Prostate gland (tissue), 2 donors: ENCODE results near the gene TMX2. TPM values are rescaled to one million over a fixed set of nuclear protein-coding genes. Genes with fewer than 3 reads are reported as not detected.

ENCODE experiments used
- DNase-seq: peaks from one replicate; pipeline ENCODE4 v3.0.0-alpha.2; 2019; ENCODE audit warnings: low spot score
- H3K27ac ChIP-seq, 2 donors: fragments of 200-600 bp; sonication (generic); 2 replicates each; pipeline ENCODE4 v1.5.1; 2017 to 2019
- H3K27me3 ChIP-seq: fragments of 200-600 bp; sonication (generic); replicated peaks from 2 replicates; pipeline ENCODE4 v1.5.1; 2019; ENCODE audit not compliant: insufficient read depth
- H3K36me3 ChIP-seq, 2 donors: fragments of 200-600 bp; sonication (generic); 1 replicate in 1 of 2; 2 replicates in 1 of 2; pipeline versions ENCODE4 v1.5.1 to v1.8.1; 2017 to 2019
- H3K4me1 ChIP-seq: fragments of 200-600 bp; sonication (generic); replicated peaks from 2 replicates; pipeline ENCODE4 v1.5.1; 2019
- H3K4me3 ChIP-seq, 2 donors: fragments of 200-600 bp; sonication (generic); 2 replicates each; pipeline ENCODE4 v1.5.1; 2017 to 2019
- H3K9me3 ChIP-seq: fragments of 200-600 bp; sonication (generic); 2 replicates; pipeline ENCODE4 v1.5.1; 2017
- POLR2A ChIP-seq: fragments of 450-650 bp; IDR thresholded peaks from one replicate; pipeline ENCODE4 v1.6.1; 2016; ENCODE audit warnings: antibody characterized with exemption, mild to moderate bottlenecking
- POLR2AphosphoS5 ChIP-seq: sonication (generic); formaldehyde crosslinking; IDR thresholded peaks from one replicate; pipeline ENCODE4 v1.6.1; 2017; ENCODE audit warnings: antibody characterized with exemption
- WGBS: methylation state at CpG from one replicate; pipeline ENCODE4 v1.1.5; 2018; 5-methylcytosine and 5-hydroxymethylcytosine counted together
- intact Hi-C: fragments of 100-400 bp; cut with DNase I; formaldehyde crosslinking; loops from one replicate; pipeline ENCODE4 v1.14.2; 2022
- small RNA-seq, 2 donors: library from RNA; depleted of rRNA; stranded (forward); fragments of <200 nt; gene quantifications; one replicate each; pipeline ENCODE3, GENCODE V24; 2016
- total RNA-seq, 2 donors: library from RNA; depleted of rRNA; stranded (reverse); fragments of >200 nt; gene quantifications; one replicate each; pipeline ENCODE4 v1.1.0, GENCODE V29; 2016
- TF ChIP-seq, protein P1 (sequence below), 4 experiments: fragments of 200-600 bp in 2 of 4; fragments of 450-650 bp in 2 of 4; sonication (generic) in 2 of 4; IDR thresholded peaks; 1 replicate in 3 of 4; 2 replicates in 1 of 4; pipeline ENCODE4 v1.5.1; 2016 to 2019; ENCODE audit warnings: antibody characterized with exemption in 4 of 4, mild to moderate bottlenecking in 2 of 4, moderate library complexity in 2 of 4

Gene TMX2
- total RNA-seq, 2 donors from 2014 or later = 80.8 to 84.4 TPM

DNA sequence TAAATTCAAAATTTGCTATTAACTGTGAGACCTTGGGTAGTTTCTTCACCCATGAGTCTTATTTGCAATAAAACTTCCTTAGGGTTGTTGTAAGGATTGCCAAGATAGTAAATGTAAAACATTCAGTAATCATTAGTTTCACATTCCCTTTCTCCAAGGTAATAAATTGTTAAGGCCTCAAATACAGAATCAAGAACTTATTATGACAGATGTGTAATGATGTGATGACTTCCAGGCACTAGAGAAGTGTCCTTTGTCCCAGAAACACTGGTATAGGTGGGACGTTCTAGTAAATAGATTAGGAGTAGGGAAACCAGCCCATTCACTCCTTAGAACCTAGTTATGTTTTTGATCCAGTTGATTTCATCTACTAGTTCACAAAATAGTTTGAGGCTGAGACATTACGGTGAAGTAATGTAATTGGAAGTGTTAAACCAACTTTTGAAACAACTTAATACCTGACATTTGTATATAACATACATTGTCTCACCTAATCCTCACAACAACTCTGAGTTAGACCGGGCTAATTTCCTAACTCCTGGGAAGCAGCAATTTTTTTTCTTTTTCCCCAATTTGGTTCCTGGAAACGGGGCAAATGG, 74.7 kb downstream of the TMX2 start:
- TF ChIP-seq, protein P1, sequence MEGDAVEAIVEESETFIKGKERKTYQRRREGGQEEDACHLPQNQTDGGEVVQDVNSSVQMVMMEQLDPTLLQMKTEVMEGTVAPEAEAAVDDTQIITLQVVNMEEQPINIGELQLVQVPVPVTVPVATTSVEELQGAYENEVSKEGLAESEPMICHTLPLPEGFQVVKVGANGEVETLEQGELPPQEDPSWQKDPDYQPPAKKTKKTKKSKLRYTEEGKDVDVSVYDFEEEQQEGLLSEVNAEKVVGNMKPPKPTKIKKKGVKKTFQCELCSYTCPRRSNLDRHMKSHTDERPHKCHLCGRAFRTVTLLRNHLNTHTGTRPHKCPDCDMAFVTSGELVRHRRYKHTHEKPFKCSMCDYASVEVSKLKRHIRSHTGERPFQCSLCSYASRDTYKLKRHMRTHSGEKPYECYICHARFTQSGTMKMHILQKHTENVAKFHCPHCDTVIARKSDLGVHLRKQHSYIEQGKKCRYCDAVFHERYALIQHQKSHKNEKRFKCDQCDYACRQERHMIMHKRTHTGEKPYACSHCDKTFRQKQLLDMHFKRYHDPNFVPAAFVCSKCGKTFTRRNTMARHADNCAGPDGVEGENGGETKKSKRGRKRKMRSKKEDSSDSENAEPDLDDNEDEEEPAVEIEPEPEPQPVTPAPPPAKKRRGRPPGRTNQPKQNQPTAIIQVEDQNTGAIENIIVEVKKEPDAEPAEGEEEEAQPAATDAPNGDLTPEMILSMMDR (IDR thresholded peaks at IDR 0.05) = no peak
- no peak for TF ChIP-seq POLR2A
- TF ChIP-seq POLR2AphosphoS5 = no peak
- Histone ChIP-seq H3K27ac (peak overlapping the region; percentile 32 to 65), H3K9me3 (no peaks in the 10 kb centered on the region), H3K36me3 (no peaks in the 10 kb centered on the region), H3K4me3 (no peak overlapping the region), H3K27me3 (no peaks in the 10 kb centered on the region), H3K4me1 (peaks cover 33% of the 10 kb centered on the region)
- intact Hi-C loops = no loop called here
- 72% methylated on average over 4 of the region's 4 CpGs for WGBS
- no peak for DNase-seq

DNA sequence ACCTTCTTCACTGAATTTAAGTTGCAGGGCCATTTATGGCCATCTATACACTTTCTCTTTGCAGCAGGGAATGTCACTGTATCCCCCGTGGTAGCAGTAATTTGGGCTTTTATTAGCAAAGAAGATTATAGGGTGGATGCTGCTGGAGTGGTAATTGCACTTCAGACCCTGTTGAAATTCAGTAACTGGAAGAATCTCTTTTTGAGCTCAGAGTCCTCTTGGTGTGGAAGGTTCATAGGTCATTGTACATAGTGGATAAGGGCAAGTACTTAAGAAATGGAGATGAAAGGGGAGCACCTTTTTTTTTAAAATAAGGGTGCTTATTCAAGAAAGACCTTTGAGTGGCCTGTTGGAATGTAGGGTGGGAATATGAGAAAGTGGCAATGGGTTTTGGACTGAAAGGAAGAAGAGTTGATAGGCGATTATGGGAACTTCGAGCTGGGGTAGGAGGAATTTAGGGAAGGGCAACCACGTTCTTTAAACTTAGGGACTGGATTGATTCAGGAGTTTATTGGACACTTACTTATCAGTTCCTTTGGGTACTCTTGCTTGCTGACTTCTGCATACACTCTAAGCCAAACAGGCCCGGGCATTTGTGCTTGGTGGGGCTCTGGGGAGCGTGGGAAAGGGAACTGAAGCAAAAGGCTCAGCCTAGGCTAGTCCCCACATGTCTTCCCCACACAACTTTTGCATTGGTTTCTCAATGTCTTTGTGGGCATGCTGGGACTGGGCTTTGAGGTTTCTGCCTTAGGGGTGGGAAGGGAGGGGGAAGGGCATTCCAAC, 75.7 kb downstream of the TMX2 start:
- 32% methylated on average over 6 of the region's 6 CpGs for WGBS
- Histone ChIP-seq H3K36me3 (no peaks in the 10 kb centered on the region), H3K4me3 (no peak overlapping the region), H3K9me3 (no peaks in the 10 kb centered on the region), H3K27ac (peak overlapping the region; percentile 32 to 65), H3K27me3 (no peaks in the 10 kb centered on the region), H3K4me1 (peaks cover 29% of the 10 kb centered on the region)
- TF ChIP-seq, protein P1 (IDR thresholded peaks at IDR 0.05) = no peak
- TF ChIP-seq POLR2AphosphoS5 = peak; percentile 61
- no peak for TF ChIP-seq POLR2A
- DNase-seq = peak; percentile 82
- intact Hi-C loops = no loop called here

DNA sequence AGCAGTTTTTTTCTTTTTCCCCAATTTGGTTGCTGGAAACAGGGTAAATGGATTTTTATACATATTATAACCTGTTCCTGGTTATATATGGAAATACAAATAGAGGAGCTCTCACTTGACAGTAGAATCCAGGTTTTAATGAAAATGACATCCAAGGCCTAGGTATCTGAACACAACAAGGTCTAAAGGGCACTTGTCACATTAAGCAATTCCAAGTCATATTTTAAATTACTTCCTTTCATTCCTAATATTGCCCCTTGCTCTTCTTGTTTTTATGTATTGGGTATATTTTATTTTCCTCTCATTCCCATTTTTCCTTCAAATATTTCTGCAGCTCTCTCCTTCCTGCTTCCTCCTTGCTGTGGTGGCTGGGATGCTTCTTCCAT, 76.3 kb downstream of the TMX2 start:
- Histone ChIP-seq H3K27ac (peak overlapping the region; percentile 32 to 65), H3K4me3 (no peak overlapping the region), H3K27me3 (no peaks in the 10 kb centered on the region), H3K4me1 (peaks cover 29% of the 10 kb centered on the region), H3K36me3 (no peaks in the 10 kb centered on the region), H3K9me3 (no peaks in the 10 kb centered on the region)
- intact Hi-C loops = no loop called here
- TF ChIP-seq POLR2AphosphoS5 (no peak), POLR2A (no peak)
- TF ChIP-seq, protein P1 (IDR thresholded peaks at IDR 0.05) = no peak
- DNase-seq = no peak

Small RNAs within 50 kb of the gene (small RNA-seq; reads per million reads assigned to genes)
- 0 reads per million in 2 donors for gene TMX2-CTNND1

Other genes with a start within 250 kb of the TMX2 start
- gene SLC43A1, start 196.9 kb upstream of the TMX2 start, total RNA-seq = 10 to 100 TPM; 18.2 to 20.9 TPM
- 10 to 100 TPM; 35.2 to 44.3 TPM for gene TIMM10, start 181.8 kb upstream of the TMX2 start, total RNA-seq
- gene SMTNL1, start 175.0 kb upstream of the TMX2 start, total RNA-seq = 1 to 10 TPM in 1 of 2 donors, not detected in 1; 1.4 TPM
- gene UBE2L6, start 144.9 kb upstream of the TMX2 start, total RNA-seq = 10 to 100 TPM; 42.3 to 44.6 TPM
- gene SERPING1, start 114.9 kb upstream of the TMX2 start, total RNA-seq = 100 to 1,000 TPM in 1 of 2 donors, 10 to 100 TPM in 1; 88.7 to 205 TPM
- gene YPEL4, start 62.7 kb upstream of the TMX2 start, total RNA-seq = 1 to 10 TPM in 1 of 2 donors, under 1 TPM in 1; 0.46 to 3.6 TPM
- gene CLP1, start 54.8 kb upstream of the TMX2 start, total RNA-seq = 10 to 100 TPM in 1 of 2 donors, 1 to 10 TPM in 1; 9.3 to 11.0 TPM
- 10 to 100 TPM; 65.4 to 69.9 TPM for gene ZDHHC5, start 44.5 kb upstream of the TMX2 start, total RNA-seq
- gene MED19, start 378 bp upstream of the TMX2 start, total RNA-seq = 10 to 100 TPM; 14.8 to 39.4 TPM
- 100 to 1,000 TPM; 181 to 334 TPM for gene SELENOH, start 28.9 kb downstream of the TMX2 start, total RNA-seq
- 1 to 10 TPM in 1 of 2 donors, not detected in 1; 1.0 TPM for gene BTBD18, start 39.2 kb downstream of the TMX2 start, total RNA-seq
- 100 to 1,000 TPM; 189 to 223 TPM for gene CTNND1, start 49.2 kb downstream of the TMX2 start, total RNA-seq